ENCODE measurements around the gene KIF2C. TPM values are rescaled to one million over a fixed set of nuclear protein-coding genes. Genes with fewer than 3 reads are reported as not detected.

The KIF2C gene
- total and polyA plus RNA-seq, 2 experiments from 2014 or later, result 5.8 to 6.7 TPM

DNA sequence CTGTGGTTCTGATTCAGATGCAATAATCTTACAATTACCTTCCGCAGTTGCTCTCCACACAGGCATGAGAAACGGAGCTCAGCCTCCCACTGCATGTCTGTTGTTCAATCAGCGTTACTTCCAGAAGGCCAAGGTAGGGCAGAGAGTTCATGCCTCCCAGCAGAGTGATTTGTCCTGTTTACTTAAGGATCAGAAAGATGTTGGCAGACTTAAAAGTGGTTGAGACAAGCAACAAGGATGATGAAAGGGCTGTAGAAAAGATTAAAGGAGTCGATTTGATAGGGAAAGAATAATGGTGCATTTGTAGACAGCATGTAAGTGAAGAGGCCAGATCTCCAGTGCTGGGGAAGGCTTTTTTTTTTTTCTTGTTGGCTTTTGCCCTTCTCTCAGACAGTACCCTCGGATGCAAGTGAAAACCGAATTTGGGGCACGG is 38.5 kb upstream of the KIF2C start:
- TF ChIP-seq, protein P1, sequence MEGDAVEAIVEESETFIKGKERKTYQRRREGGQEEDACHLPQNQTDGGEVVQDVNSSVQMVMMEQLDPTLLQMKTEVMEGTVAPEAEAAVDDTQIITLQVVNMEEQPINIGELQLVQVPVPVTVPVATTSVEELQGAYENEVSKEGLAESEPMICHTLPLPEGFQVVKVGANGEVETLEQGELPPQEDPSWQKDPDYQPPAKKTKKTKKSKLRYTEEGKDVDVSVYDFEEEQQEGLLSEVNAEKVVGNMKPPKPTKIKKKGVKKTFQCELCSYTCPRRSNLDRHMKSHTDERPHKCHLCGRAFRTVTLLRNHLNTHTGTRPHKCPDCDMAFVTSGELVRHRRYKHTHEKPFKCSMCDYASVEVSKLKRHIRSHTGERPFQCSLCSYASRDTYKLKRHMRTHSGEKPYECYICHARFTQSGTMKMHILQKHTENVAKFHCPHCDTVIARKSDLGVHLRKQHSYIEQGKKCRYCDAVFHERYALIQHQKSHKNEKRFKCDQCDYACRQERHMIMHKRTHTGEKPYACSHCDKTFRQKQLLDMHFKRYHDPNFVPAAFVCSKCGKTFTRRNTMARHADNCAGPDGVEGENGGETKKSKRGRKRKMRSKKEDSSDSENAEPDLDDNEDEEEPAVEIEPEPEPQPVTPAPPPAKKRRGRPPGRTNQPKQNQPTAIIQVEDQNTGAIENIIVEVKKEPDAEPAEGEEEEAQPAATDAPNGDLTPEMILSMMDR (IDR thresholded peaks at IDR 0.05; ENCODE audit: poor library complexity), result no peak
- TF ChIP-seq EZH2phosphoT487 (IDR thresholded peaks at IDR 0.05; ENCODE audit: low read depth, severe bottlenecking, unreplicated experiment) (no peak), EZH2 (IDR thresholded peaks at IDR 0.05; ENCODE audit: borderline replicate concordance) (no peak)
- WGBS (ENCODE audit: low lambda C conversion rate, missing lambda C conversion rate), result 38% methylated on average over 7 of the region's 7 CpGs
- Histone ChIP-seq H3K9me2 (replicated peaks; ENCODE audit: insufficient read depth) (no peaks in the 10 kb centered on the region), H3K4me3 (no peak overlapping the region), H4K20me1 (ENCODE audit: insufficient read depth, poor library complexity, severe bottlenecking) (no peaks in the 10 kb centered on the region), H2AFZ (no peak overlapping the region), H3K36me3 (replicated peaks; ENCODE audit: insufficient read depth, low read depth) (no peaks in the 10 kb centered on the region), H3K4me2 (no peak overlapping the region), H3K79me2 (no peaks in the 10 kb centered on the region), H3K9me3 (ENCODE audit: low read depth) (no peaks in the 10 kb centered on the region), H3K27me3 (no peaks in the 10 kb centered on the region), H3K4me1 (ENCODE audit: insufficient read depth) (peaks cover 4% of the 10 kb centered on the region), H3K27ac (no peak overlapping the region)
- DNase-seq (ENCODE audit: low spot score), result peak; percentile 36

DNA sequence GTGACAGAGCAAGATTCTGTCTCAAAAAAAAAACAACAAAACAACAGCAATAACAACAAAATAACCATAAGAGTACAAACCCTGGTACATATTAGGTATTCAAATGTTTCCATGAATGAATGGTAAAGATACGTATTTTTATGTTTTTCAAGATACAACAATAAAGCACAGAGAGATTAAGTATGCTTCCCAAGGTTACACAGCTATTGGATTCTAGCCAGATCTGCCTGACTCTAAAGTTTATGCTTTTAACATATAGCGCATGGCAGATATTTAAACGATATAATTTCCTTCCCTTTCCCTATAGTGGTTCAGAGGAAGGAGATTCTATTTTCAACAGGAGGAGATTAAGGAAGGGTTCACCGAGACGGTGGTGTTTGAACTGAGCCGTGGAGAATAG is 34.2 kb upstream of the KIF2C start:
- 92% methylated on average over 6 of the region's 6 CpGs for WGBS (ENCODE audit: low lambda C conversion rate, missing lambda C conversion rate)
- Histone ChIP-seq H3K36me3 (replicated peaks; ENCODE audit: insufficient read depth, low read depth) (no peaks in the 10 kb centered on the region), H3K27me3 (no peaks in the 10 kb centered on the region), H3K79me2 (no peaks in the 10 kb centered on the region), H3K9me2 (replicated peaks; ENCODE audit: insufficient read depth) (no peaks in the 10 kb centered on the region), H3K4me1 (ENCODE audit: insufficient read depth) (peaks cover 4% of the 10 kb centered on the region), H3K27ac (no peak overlapping the region), H4K20me1 (ENCODE audit: insufficient read depth, poor library complexity, severe bottlenecking) (no peaks in the 10 kb centered on the region), H3K9me3 (ENCODE audit: low read depth) (no peaks in the 10 kb centered on the region), H3K4me2 (no peak overlapping the region), H2AFZ (no peak overlapping the region), H3K4me3 (no peak overlapping the region)
- TF ChIP-seq, protein P1 (IDR thresholded peaks at IDR 0.05; ENCODE audit: poor library complexity), result no peak
- TF ChIP-seq EZH2 (IDR thresholded peaks at IDR 0.05; ENCODE audit: borderline replicate concordance), result no peak
- no peak for TF ChIP-seq EZH2phosphoT487 (IDR thresholded peaks at IDR 0.05; ENCODE audit: low read depth, severe bottlenecking, unreplicated experiment)
- DNase-seq (ENCODE audit: low spot score), result no peak

DNA sequence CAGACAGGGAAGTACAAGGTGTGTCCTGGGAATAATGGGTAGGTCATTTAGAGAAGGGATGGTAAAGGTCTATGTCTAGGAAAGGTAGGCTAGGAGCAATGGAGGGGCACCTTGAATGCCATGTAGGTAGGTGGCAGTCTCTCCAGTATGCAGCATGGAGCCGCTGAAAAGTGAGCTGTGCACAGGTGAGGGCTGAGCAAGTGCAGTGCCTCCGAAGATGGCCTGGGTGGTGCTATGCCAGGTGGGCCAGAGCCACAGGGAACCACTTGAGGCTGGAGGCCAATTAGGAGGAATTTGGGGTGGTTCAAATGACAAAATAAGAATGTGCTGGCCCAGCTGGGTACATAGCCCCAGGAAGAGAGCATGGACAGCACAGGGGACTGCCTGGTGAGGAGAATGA is 33.7 kb upstream of the KIF2C start:
- Histone ChIP-seq H3K27me3 (no peaks in the 10 kb centered on the region), H3K9me2 (replicated peaks; ENCODE audit: insufficient read depth) (no peaks in the 10 kb centered on the region), H3K9me3 (ENCODE audit: low read depth) (no peaks in the 10 kb centered on the region), H3K4me1 (ENCODE audit: insufficient read depth) (peaks cover under 1% of the 10 kb centered on the region), H3K27ac (no peak overlapping the region), H2AFZ (no peak overlapping the region), H3K36me3 (replicated peaks; ENCODE audit: insufficient read depth, low read depth) (no peaks in the 10 kb centered on the region), H3K79me2 (no peaks in the 10 kb centered on the region), H3K4me2 (no peak overlapping the region), H3K4me3 (no peak overlapping the region), H4K20me1 (ENCODE audit: insufficient read depth, poor library complexity, severe bottlenecking) (no peaks in the 10 kb centered on the region)
- WGBS (ENCODE audit: low lambda C conversion rate, missing lambda C conversion rate), result 95% methylated on average over 2 of the region's 2 CpGs
- DNase-seq (ENCODE audit: low spot score), result no peak
- no peak for TF ChIP-seq EZH2 (IDR thresholded peaks at IDR 0.05; ENCODE audit: borderline replicate concordance)
- TF ChIP-seq, protein P1 (IDR thresholded peaks at IDR 0.05; ENCODE audit: poor library complexity), result no peak
- TF ChIP-seq EZH2phosphoT487 (IDR thresholded peaks at IDR 0.05; ENCODE audit: low read depth, severe bottlenecking, unreplicated experiment), result no peak

All from hepatocyte (in vitro differentiated cells).